Endometrium (tissue), 2 donors: ENCODE measurements around the gene HPS3.
"Not testable (repeated sequence)": the region's sequence is repeated elsewhere in the genome, so short reads cannot be mapped to it uniquely, and the experiment has no call there.

ENCODE experiments used
- FAIRE-seq: peaks from 2 replicates; lab custom pipeline; 2012; peaks lifted over from hg19 to GRCh38; lab: Jason Lieb, UNC
- donor health status: control.
- donor health status: control.

Gene HPS3

GRCh38 chr3:149129326-149130205 lies at the start of gene HPS3:
TSS of gene HPS3 (plus strand) at chr3:149129638. CDS start at chr3:149129724, 86 bp downstream.
- no peak for FAIRE-seq

DNA sequence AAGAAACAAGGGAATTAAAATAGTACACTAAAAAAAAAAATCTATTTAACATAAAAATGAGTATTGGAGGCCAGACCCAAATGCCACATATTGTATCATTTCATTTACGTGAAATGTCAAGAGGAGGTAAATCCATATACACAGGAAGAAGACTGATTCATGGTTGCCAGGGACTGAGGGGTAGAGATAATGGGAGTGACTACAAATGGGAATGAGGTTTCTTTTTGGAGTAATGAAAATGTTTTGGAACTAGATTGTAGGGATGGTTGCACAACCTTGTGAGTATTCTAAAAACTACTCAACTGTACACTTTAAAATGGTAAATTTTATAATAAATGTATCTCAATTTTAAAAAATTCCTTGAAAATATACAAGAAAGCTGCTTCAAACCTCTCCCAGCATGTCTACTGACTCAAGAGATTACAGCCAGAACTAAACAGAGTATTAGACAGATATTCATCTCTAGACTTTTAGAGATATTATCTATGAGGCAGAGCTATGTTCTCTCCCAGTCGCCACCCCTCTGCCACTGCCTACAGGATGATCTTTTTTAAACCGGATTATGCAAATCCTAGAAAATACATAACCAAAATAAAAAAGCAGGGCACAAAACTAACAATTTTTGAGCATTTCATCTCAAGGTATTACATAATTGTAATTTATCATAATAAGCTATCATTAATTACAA lies 49.3 kb upstream of the HPS3 start:
- no peak for FAIRE-seq

DNA sequence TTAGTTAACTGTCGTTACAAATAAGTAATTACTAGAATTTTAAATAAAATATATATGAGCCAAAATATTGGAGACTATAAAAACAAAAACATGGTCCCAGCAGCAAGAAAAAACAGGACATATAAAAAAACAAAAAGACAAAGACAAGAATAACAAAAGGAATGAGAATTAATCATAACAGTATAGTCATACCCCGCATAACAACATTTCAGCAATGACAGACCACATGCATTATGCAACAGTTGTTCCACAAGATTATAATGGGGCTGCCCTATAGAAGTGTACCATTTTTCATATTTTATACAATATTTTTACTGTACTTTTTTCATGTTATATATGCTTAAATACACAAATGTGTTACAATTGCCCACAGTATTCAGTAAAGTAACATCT lies 48.7 kb upstream of the HPS3 start:
- FAIRE-seq, result peak; percentile 29

DNA sequence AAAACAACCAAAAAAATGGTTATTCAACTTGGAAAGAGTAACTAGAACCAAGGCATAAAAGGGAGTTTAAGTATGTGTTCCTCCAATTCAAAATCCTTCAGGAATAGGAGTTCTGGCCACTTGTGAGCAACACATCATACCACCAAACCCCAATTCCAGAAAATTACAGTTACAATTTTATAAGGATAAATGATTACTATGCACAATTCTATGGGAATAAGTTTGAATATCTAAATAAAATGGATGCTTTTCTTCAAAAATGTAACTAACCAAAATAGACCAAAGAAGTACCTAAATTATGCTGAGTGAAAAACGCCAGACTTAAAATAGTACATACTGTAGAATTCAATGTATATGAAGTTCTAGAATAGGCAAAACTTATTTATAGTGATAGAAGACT lies 47.7 kb upstream of the HPS3 start:
- FAIRE-seq, result no peak

- FAIRE-seq, result no peak
Observed at GRCh38 chr3:149085828-149086231, 43.6 kb upstream of the HPS3 start.

GRCh38 chr3:149086232-149086988 lies 43.0 kb upstream of the HPS3 start, which contains the start of gene HLTF:
TSS of gene HLTF (minus strand) at chr3:149086533. CDS start at chr3:149086336, 197 bp downstream.
- FAIRE-seq, result peak; percentile 72

DNA sequence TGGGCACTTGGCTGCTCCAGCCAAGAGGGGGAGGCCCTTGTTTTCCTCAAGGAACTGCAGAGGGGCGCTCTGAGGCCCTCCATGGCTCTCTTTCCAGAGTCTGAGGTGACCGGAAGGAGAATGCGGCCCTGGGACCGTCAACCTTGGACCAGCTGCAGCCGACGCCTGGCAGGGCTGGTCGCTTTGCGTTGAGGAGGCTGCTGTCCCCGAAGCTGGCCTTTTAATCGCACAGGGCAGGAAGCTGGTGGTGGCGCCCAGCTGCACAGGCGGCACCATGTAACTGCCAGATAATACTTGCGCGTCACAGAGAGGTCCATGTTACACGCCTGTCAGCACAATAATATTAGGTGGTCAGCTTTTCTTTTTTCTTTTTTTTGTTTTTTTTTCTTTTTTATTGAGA lies 42.2 kb upstream of the HPS3 start:
- no peak for FAIRE-seq

GRCh38 chr3:149089395-149089794 lies 40.0 kb upstream of the HPS3 start:
- FAIRE-seq, result no peak

GRCh38 chr3:149090461-149090860 lies 39.0 kb upstream of the HPS3 start:
- no peak for FAIRE-seq

GRCh38 chr3:149090907-149091306 lies 38.5 kb upstream of the HPS3 start:
- no peak for FAIRE-seq

- FAIRE-seq, result no peak
Observed at GRCh38 chr3:149091983-149092382, 37.5 kb upstream of the HPS3 start.

- FAIRE-seq, result no peak
Observed at GRCh38 chr3:149095487-149095886, 34.0 kb upstream of the HPS3 start.

- FAIRE-seq, result not testable (repeated sequence)
Observed at GRCh38 chr3:149097987-149098386, 31.5 kb upstream of the HPS3 start.

- no peak for FAIRE-seq
Observed at GRCh38 chr3:149101154-149101553, 28.3 kb upstream of the HPS3 start.

DNA sequence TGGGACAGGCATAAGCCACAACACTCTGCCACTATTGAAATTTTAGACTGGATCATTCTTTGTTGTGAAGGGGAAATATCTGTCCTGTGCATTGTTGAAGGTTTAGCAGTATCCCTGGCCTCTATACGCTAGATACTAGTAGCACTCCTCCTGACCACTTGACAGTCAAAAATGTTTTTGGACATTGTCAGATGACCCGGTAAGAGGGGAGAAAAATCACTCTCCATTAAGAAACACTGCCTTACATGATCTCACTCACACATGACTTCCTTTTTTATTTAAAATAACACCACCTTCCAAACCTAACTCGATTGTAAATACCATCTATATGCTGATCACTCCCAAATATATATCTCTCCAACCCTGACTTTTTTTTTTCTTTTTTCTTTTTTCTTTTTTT lies 27.8 kb upstream of the HPS3 start:
- FAIRE-seq, result no peak

GRCh38 chr3:149104484-149104883 lies 25.0 kb upstream of the HPS3 start:
- FAIRE-seq, result no peak

- FAIRE-seq, result no peak
Observed at GRCh38 chr3:149114458-149114857, 15.0 kb upstream of the HPS3 start.

- no peak for FAIRE-seq
Observed at GRCh38 chr3:149115114-149115513, 14.3 kb upstream of the HPS3 start.

DNA sequence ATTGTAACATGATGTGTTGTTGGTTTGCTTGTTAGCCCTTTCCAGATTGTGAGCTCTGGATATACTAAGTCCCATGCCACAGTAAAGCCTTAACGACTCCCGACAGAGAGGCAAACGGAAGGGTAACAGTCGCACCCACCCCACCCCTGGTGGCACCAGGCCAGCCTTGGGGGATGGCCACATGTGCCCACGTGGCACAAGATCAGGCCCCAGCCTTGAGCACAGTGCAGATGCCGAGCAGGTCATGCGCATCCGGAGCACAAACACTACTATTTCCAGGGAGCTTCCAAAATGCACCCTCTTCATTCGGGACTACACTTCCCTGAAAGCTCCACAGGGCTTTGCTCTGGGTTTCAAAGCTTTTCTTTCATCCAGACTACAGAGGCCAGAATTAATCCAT lies 10.7 kb upstream of the HPS3 start:
- FAIRE-seq, result no peak

- FAIRE-seq, result no peak
Observed at GRCh38 chr3:149119466-149119865, 10.0 kb upstream of the HPS3 start.

DNA sequence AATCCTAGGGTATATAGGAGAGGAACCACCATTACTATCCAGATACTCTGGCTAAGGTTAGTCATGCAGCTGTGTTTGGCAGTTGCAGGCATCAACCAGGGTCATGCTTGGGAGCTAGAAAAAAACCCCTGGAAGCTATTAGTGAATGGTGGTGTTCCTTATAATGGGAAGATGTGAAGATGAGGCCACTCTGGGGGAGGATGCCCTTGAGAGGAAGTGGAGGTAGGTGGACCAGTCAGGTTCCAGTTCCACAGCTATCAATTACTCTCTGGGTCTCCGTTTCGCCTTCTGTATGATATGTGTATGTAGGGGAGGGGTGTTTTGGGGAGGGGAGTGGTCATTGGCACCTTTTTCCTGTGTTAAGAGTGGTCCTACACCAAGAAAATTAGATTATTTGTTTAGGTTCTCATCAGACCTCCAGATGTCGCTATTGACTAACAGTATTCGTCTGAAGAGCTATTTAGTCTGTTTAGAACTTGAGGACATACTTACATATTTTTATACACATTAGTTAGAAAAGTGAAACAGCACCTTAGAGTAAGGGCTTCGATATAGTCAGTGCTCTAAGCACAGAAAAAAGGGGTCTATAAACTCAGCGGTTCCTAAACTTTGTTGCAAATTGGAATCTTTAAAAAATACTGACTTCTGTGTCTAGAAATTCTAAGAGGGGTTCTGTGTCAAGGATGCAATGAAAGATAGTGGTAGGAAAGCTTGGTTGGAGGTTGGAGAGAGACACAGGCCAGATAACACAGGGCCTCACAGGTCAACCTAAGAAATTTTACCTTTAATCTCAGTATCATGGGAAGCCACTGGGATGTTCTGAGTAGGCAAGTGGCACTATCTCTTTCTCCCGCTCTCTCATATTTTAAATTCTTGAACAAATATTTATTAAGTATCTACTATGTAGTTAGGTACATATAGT lies 9.1 kb upstream of the HPS3 start:
- peak; percentile 54 for FAIRE-seq
